Astrocyte of the spinal cord (primary cell): ENCODE data around the gene SH2D7.

Experiments used
- DNase-seq: peaks from one replicate; pipeline ENCODE4 v3.0.0; 2011; ENCODE audit warnings: low read depth, low spot score
- H3K4me3 ChIP-seq: 2 replicates; pipeline ENCODE4 v1.5.1; 2011; ENCODE audit warnings: low read depth, mild to moderate bottlenecking, low read length, moderate library complexity
- in situ Hi-C: cut with HindIII; loops from 2 replicates; pipeline ENCODE4 v1.10.0; 2017; ENCODE audit warnings: low sequenced_read_pairs
- TF ChIP-seq, protein P1 (sequence below): IDR thresholded peaks from 2 replicates; pipeline ENCODE4 v1.5.1; 2012; ENCODE audit warnings: low read depth, mild to moderate bottlenecking, low read length, inconsistent platforms

SH2D7 gene

GRCh38 chr15:78088773-78089080 lies 3.6 kb upstream of the SH2D7 start:
- in situ Hi-C loops: no loop called here
- TF ChIP-seq, protein P1, sequence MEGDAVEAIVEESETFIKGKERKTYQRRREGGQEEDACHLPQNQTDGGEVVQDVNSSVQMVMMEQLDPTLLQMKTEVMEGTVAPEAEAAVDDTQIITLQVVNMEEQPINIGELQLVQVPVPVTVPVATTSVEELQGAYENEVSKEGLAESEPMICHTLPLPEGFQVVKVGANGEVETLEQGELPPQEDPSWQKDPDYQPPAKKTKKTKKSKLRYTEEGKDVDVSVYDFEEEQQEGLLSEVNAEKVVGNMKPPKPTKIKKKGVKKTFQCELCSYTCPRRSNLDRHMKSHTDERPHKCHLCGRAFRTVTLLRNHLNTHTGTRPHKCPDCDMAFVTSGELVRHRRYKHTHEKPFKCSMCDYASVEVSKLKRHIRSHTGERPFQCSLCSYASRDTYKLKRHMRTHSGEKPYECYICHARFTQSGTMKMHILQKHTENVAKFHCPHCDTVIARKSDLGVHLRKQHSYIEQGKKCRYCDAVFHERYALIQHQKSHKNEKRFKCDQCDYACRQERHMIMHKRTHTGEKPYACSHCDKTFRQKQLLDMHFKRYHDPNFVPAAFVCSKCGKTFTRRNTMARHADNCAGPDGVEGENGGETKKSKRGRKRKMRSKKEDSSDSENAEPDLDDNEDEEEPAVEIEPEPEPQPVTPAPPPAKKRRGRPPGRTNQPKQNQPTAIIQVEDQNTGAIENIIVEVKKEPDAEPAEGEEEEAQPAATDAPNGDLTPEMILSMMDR: no peak

GRCh38 chr15:78090422-78091063 lies 1.8 kb upstream of the SH2D7 start:
- no peak overlapping the region for H3K4me3 ChIP-seq
- DNase-seq: no peak
- in situ Hi-C loops: no loop called here
- TF ChIP-seq, protein P1: no peak

More at GRCh38 chr15:78088773-78089080, 3.6 kb upstream of the SH2D7 start:
- DNase-seq: no peak
- no peak overlapping the region for H3K4me3 ChIP-seq

- DNase-seq: peak; percentile 77
- H3K4me3 ChIP-seq: no peak overlapping the region
- TF ChIP-seq, protein P1: no peak
- in situ Hi-C loops: no loop called here
Measured at GRCh38 chr15:78093242-78094020, 1.1 kb downstream of the SH2D7 start.

GRCh38 chr15:78097667-78098066 lies 5.3 kb downstream of the SH2D7 start:
- no peak overlapping the region for H3K4me3 ChIP-seq
- TF ChIP-seq, protein P1: no peak
- in situ Hi-C loops: no loop called here
- no peak for DNase-seq

- DNase-seq: no peak
- in situ Hi-C loops: no loop called here
- H3K4me3 ChIP-seq: no peak overlapping the region
- TF ChIP-seq, protein P1: no peak
Measured at GRCh38 chr15:78098131-78098755, 5.9 kb downstream of the SH2D7 start.

DNA sequence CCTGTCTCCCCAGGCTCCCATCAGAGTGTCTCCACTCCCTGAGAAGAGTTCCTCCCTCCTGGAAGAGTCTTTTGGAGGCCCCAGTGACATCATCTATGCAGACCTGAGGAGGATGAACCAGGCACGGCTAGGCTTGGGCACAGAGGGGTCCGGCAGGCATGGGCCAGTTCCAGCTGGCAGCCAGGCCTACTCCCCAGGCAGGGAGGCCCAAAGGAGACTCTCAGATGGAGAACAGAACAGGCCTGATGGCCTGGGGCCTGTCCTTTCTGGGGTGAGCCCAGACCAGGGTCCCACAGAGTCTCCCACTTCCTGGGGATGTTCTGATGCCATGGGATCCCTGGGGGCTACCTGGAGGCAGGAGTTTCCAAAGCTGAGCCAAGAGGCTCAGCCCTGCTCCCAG lies 8.5 kb downstream of the SH2D7 start:
- DNase-seq: no peak
- in situ Hi-C loops: no loop called here
- TF ChIP-seq, protein P1: no peak
- H3K4me3 ChIP-seq: no peak overlapping the region
